ENCODE results near the gene NEU3.

The NEU3 gene

GRCh38 chr11:74966651-74967050, 22.1 kb upstream of the NEU3 start:
- Histone ChIP-seq H3K9ac (ENCODE audit: insufficient read length, low read depth) (no peak overlapping the region), H3K9me3 (ENCODE audit: insufficient read depth, low read length) (no peaks in the 10 kb centered on the region), H3K4me1 (ENCODE audit: insufficient read depth, insufficient read length) (no peaks in the 10 kb centered on the region), H3K36me3 (ENCODE audit: insufficient read depth, insufficient read length, low read length) (peaks cover 38% of the 10 kb centered on the region), H3K4me3 (ENCODE audit: insufficient read length, low read depth) (no peak overlapping the region), H3K27me3 (ENCODE audit: insufficient read depth, insufficient read length) (no peaks in the 10 kb centered on the region)
- TF ChIP-seq ZNF274 (IDR thresholded peaks at IDR 0.05; ENCODE audit: low read depth, low read length) = no peak
- TF ChIP-seq SUZ12 (IDR thresholded peaks at IDR 0.05; ENCODE audit: extremely low read depth, insufficient read depth, insufficient read length) = no peak
- TF ChIP-seq YY1 (IDR thresholded peaks at IDR 0.05; ENCODE audit: insufficient read depth, insufficient read length) = no peak
- DNase-seq (ENCODE audit: low read depth, low spot score) = no peak

- Histone ChIP-seq H3K4me3 (ENCODE audit: insufficient read length, low read depth) (no peak overlapping the region), H3K4me1 (ENCODE audit: insufficient read depth, insufficient read length) (no peaks in the 10 kb centered on the region), H3K27me3 (ENCODE audit: insufficient read depth, insufficient read length) (no peaks in the 10 kb centered on the region), H3K36me3 (ENCODE audit: insufficient read depth, insufficient read length, low read length) (peaks cover 51% of the 10 kb centered on the region), H3K9me3 (ENCODE audit: insufficient read depth, low read length) (no peaks in the 10 kb centered on the region), H3K9ac (ENCODE audit: insufficient read length, low read depth) (no peak overlapping the region)
- TF ChIP-seq YY1 (IDR thresholded peaks at IDR 0.05; ENCODE audit: insufficient read depth, insufficient read length) (no peak), SUZ12 (IDR thresholded peaks at IDR 0.05; ENCODE audit: extremely low read depth, insufficient read depth, insufficient read length) (no peak), ZNF274 (IDR thresholded peaks at IDR 0.05; ENCODE audit: low read depth, low read length) (no peak)
- DNase-seq (ENCODE audit: low read depth, low spot score) = no peak
These were observed 17.8 kb upstream of the NEU3 start for GRCh38 chr11:74970852-74971395.

GRCh38 chr11:74971424-74971823, 17.3 kb upstream of the NEU3 start:
- Histone ChIP-seq H3K4me3 (ENCODE audit: insufficient read length, low read depth) (no peak overlapping the region), H3K27me3 (ENCODE audit: insufficient read depth, insufficient read length) (no peaks in the 10 kb centered on the region), H3K4me1 (ENCODE audit: insufficient read depth, insufficient read length) (no peaks in the 10 kb centered on the region), H3K9ac (ENCODE audit: insufficient read length, low read depth) (no peak overlapping the region), H3K9me3 (ENCODE audit: insufficient read depth, low read length) (no peaks in the 10 kb centered on the region), H3K36me3 (ENCODE audit: insufficient read depth, insufficient read length, low read length) (peaks cover 51% of the 10 kb centered on the region)
- TF ChIP-seq YY1 (IDR thresholded peaks at IDR 0.05; ENCODE audit: insufficient read depth, insufficient read length) (no peak), ZNF274 (IDR thresholded peaks at IDR 0.05; ENCODE audit: low read depth, low read length) (no peak), SUZ12 (IDR thresholded peaks at IDR 0.05; ENCODE audit: extremely low read depth, insufficient read depth, insufficient read length) (no peak)
- no peak for DNase-seq (ENCODE audit: low read depth, low spot score)

GRCh38 chr11:74978041-74978440, 10.7 kb upstream of the NEU3 start:
- H3K4me3 ChIP-seq (ENCODE audit: insufficient read length, low read depth) = no peak overlapping the region
- H3K4me1 ChIP-seq (ENCODE audit: insufficient read depth, insufficient read length) = no peaks in the 10 kb centered on the region
- DNase-seq (ENCODE audit: low read depth, low spot score) = no peak
- no peak overlapping the region for H3K9ac ChIP-seq (ENCODE audit: insufficient read length, low read depth)
- H3K36me3 ChIP-seq (ENCODE audit: insufficient read depth, insufficient read length, low read length) = peaks cover 38% of the 10 kb centered on the region
- TF ChIP-seq YY1 (IDR thresholded peaks at IDR 0.05; ENCODE audit: insufficient read depth, insufficient read length) = no peak
- no peak for TF ChIP-seq ZNF274 (IDR thresholded peaks at IDR 0.05; ENCODE audit: low read depth, low read length)
- no peak for TF ChIP-seq SUZ12 (IDR thresholded peaks at IDR 0.05; ENCODE audit: extremely low read depth, insufficient read depth, insufficient read length)
- H3K9me3 ChIP-seq (ENCODE audit: insufficient read depth, low read length) = no peaks in the 10 kb centered on the region
- no peaks in the 10 kb centered on the region for H3K27me3 ChIP-seq (ENCODE audit: insufficient read depth, insufficient read length)

GRCh38 chr11:74980634-74981033, 8.1 kb upstream of the NEU3 start:
- Histone ChIP-seq H3K9me3 (ENCODE audit: insufficient read depth, low read length) (no peaks in the 10 kb centered on the region), H3K4me1 (ENCODE audit: insufficient read depth, insufficient read length) (no peaks in the 10 kb centered on the region), H3K4me3 (ENCODE audit: insufficient read length, low read depth) (no peak overlapping the region), H3K27me3 (ENCODE audit: insufficient read depth, insufficient read length) (no peaks in the 10 kb centered on the region), H3K9ac (ENCODE audit: insufficient read length, low read depth) (no peak overlapping the region), H3K36me3 (ENCODE audit: insufficient read depth, insufficient read length, low read length) (peaks cover 23% of the 10 kb centered on the region)
- DNase-seq (ENCODE audit: low read depth, low spot score) = no peak
- TF ChIP-seq YY1 (IDR thresholded peaks at IDR 0.05; ENCODE audit: insufficient read depth, insufficient read length) (no peak), SUZ12 (IDR thresholded peaks at IDR 0.05; ENCODE audit: extremely low read depth, insufficient read depth, insufficient read length) (no peak), ZNF274 (IDR thresholded peaks at IDR 0.05; ENCODE audit: low read depth, low read length) (no peak)

- DNase-seq (ENCODE audit: low read depth, low spot score) = no peak
These were observed 6.8 kb upstream of the NEU3 start for GRCh38 chr11:74981888-74982287.

GRCh38 chr11:74984070-74984469, 4.7 kb upstream of the NEU3 start:
- Histone ChIP-seq H3K27me3 (ENCODE audit: insufficient read depth, insufficient read length) (no peaks in the 10 kb centered on the region), H3K4me1 (ENCODE audit: insufficient read depth, insufficient read length) (no peaks in the 10 kb centered on the region), H3K4me3 (ENCODE audit: insufficient read length, low read depth) (no peak overlapping the region), H3K9ac (ENCODE audit: insufficient read length, low read depth) (no peak overlapping the region), H3K36me3 (ENCODE audit: insufficient read depth, insufficient read length, low read length) (peaks cover 5% of the 10 kb centered on the region), H3K9me3 (ENCODE audit: insufficient read depth, low read length) (no peaks in the 10 kb centered on the region)
- no peak for DNase-seq (ENCODE audit: low read depth, low spot score)
- TF ChIP-seq SUZ12 (IDR thresholded peaks at IDR 0.05; ENCODE audit: extremely low read depth, insufficient read depth, insufficient read length) (no peak), ZNF274 (IDR thresholded peaks at IDR 0.05; ENCODE audit: low read depth, low read length) (no peak), YY1 (IDR thresholded peaks at IDR 0.05; ENCODE audit: insufficient read depth, insufficient read length) (no peak)

More at GRCh38 chr11:74981888-74982287, 6.8 kb upstream of the NEU3 start:
- no peak overlapping the region for H3K4me3 ChIP-seq (ENCODE audit: insufficient read length, low read depth)
- peaks cover 17% of the 10 kb centered on the region for H3K36me3 ChIP-seq (ENCODE audit: insufficient read depth, insufficient read length, low read length)
- H3K9ac ChIP-seq (ENCODE audit: insufficient read length, low read depth) = no peak overlapping the region
- H3K27me3 ChIP-seq (ENCODE audit: insufficient read depth, insufficient read length) = no peaks in the 10 kb centered on the region
- no peaks in the 10 kb centered on the region for H3K4me1 ChIP-seq (ENCODE audit: insufficient read depth, insufficient read length)
- TF ChIP-seq YY1 (IDR thresholded peaks at IDR 0.05; ENCODE audit: insufficient read depth, insufficient read length) (no peak), SUZ12 (IDR thresholded peaks at IDR 0.05; ENCODE audit: extremely low read depth, insufficient read depth, insufficient read length) (no peak), ZNF274 (IDR thresholded peaks at IDR 0.05; ENCODE audit: low read depth, low read length) (no peak)
- no peaks in the 10 kb centered on the region for H3K9me3 ChIP-seq (ENCODE audit: insufficient read depth, low read length)
